Mesothelial cell of epicardium (in vitro differentiated cells): Measurements from ENCODE around the gene RALGAPB. TPM values are rescaled to one million over a fixed set of nuclear protein-coding genes. Genes with fewer than 3 reads are reported as not detected.

ENCODE experiments used
- DNase-seq, 2 experiments: peaks; one replicate each; pipeline ENCODE4 v3.0.0; 2021; ENCODE audit warnings: low spot score in 2 of 2; ENCODE audit not compliant: unreplicated experiment in 2 of 2
- H3K27ac Mint-ChIP-seq: 2 replicates; pipeline ENCODE4 v1.8.0; 2021; ENCODE audit warnings: mixed read lengths
- H3K27me3 Mint-ChIP-seq: 2 replicates; pipeline ENCODE4 v1.8.0; 2021; ENCODE audit warnings: low read depth, mixed read lengths
- H3K36me3 Mint-ChIP-seq: 2 replicates; pipeline ENCODE4 v1.8.0; 2021; ENCODE audit warnings: mixed read lengths
- H3K4me1 Mint-ChIP-seq: 2 replicates; pipeline ENCODE4 v1.8.0; 2021; ENCODE audit warnings: mixed read lengths
- H3K4me3 Mint-ChIP-seq: 2 replicates; pipeline ENCODE4 v1.8.0; 2021; ENCODE audit warnings: mild to moderate bottlenecking, moderate library complexity, mixed read lengths
- H3K9me3 Mint-ChIP-seq: 2 replicates; pipeline ENCODE4 v1.8.0; 2021; ENCODE audit warnings: mixed read lengths
- total RNA-seq: library from RNA; stranded (reverse); gene quantifications from 3 replicates; pipeline ENCODE4 v1.2.1, GENCODE V29; 2021
- TF ChIP-seq, protein P1 (sequence below): fragments of 200-600 bp; sonication (generic); IDR thresholded peaks from one replicate; pipeline ENCODE4 v1.5.0; 2021; ENCODE audit warnings: antibody characterized with exemption; ENCODE audit not compliant: unreplicated experiment

The RALGAPB gene
- total RNA-seq, 1 donor from 2014 or later: 43.5 TPM

DNA sequence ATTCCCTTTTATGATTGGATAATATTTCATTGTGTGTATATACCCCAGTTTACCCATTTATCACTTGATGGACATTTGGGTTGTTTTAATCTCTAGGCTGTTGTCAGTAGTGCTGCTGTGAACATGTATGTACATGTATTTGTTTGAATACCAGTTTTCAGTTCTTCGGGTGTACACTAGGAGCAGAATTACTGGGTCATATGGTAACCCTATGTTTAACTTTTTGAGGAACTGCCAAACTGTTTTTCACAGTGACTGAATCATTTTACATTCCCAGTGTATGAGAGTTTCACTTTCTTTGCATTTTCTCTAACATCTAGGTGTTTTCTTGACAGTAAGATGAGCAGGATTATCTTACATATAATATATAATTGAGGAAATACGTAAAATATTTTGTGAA is 63.7 kb downstream of the RALGAPB start:
- no peaks in the 10 kb centered on the region for H3K4me1 Mint-ChIP-seq
- H3K9me3 Mint-ChIP-seq: peaks cover 9% of the 10 kb centered on the region
- no peaks in the 10 kb centered on the region for H3K27me3 Mint-ChIP-seq
- TF ChIP-seq, protein P1, sequence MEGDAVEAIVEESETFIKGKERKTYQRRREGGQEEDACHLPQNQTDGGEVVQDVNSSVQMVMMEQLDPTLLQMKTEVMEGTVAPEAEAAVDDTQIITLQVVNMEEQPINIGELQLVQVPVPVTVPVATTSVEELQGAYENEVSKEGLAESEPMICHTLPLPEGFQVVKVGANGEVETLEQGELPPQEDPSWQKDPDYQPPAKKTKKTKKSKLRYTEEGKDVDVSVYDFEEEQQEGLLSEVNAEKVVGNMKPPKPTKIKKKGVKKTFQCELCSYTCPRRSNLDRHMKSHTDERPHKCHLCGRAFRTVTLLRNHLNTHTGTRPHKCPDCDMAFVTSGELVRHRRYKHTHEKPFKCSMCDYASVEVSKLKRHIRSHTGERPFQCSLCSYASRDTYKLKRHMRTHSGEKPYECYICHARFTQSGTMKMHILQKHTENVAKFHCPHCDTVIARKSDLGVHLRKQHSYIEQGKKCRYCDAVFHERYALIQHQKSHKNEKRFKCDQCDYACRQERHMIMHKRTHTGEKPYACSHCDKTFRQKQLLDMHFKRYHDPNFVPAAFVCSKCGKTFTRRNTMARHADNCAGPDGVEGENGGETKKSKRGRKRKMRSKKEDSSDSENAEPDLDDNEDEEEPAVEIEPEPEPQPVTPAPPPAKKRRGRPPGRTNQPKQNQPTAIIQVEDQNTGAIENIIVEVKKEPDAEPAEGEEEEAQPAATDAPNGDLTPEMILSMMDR: no peak
- peaks cover 49% of the 10 kb centered on the region for H3K36me3 Mint-ChIP-seq
- DNase-seq: no peak
- no peak overlapping the region for H3K27ac Mint-ChIP-seq
- no peak overlapping the region for H3K4me3 Mint-ChIP-seq

DNA sequence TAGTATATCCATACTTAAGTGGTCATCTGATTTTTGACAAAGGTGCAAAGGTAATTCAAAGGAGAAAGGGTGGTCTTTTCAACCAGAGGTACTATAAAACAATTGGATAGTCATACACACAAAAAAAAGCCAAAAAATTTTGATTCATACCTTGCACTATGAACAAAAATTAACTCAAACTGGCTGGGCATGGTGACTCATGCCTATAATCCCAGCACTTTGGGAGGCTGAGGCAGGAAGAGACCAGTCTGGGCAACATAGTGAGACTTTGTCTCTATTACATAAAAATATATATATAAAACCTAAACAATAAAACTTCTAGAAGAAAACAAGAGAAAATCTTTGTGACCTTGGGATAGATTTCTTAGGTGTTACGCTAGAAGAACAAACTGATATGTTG is 64.5 kb downstream of the RALGAPB start:
- no peak overlapping the region for H3K4me3 Mint-ChIP-seq
- peaks cover 53% of the 10 kb centered on the region for H3K36me3 Mint-ChIP-seq
- no peaks in the 10 kb centered on the region for H3K4me1 Mint-ChIP-seq
- TF ChIP-seq, protein P1: no peak
- DNase-seq: no peak
- no peak overlapping the region for H3K27ac Mint-ChIP-seq
- H3K9me3 Mint-ChIP-seq: peaks cover 9% of the 10 kb centered on the region
- H3K27me3 Mint-ChIP-seq: no peaks in the 10 kb centered on the region

DNA sequence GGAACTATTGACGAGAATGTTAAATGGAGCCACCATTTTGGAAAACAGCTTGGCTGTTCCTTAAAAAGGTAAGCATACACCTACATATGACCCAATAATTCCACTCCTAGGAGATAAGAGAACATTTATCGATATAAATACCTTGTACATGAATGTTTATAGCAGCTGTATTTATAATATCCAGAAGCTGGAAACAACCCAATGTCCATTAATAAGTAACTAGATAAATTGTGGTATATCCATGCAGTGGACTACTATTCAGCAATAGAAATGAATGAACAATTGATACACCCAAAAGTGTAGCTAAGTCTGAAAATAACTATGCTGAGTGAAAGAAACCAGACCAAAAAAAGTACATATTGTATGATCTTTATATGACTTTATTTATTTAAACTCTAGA is 66.1 kb downstream of the RALGAPB start:
- no peaks in the 10 kb centered on the region for H3K27me3 Mint-ChIP-seq
- H3K9me3 Mint-ChIP-seq: peaks cover 9% of the 10 kb centered on the region
- no peak for DNase-seq
- no peaks in the 10 kb centered on the region for H3K4me1 Mint-ChIP-seq
- no peak overlapping the region for H3K27ac Mint-ChIP-seq
- TF ChIP-seq, protein P1: no peak
- H3K36me3 Mint-ChIP-seq: peaks cover 53% of the 10 kb centered on the region
- H3K4me3 Mint-ChIP-seq: no peak overlapping the region

DNA sequence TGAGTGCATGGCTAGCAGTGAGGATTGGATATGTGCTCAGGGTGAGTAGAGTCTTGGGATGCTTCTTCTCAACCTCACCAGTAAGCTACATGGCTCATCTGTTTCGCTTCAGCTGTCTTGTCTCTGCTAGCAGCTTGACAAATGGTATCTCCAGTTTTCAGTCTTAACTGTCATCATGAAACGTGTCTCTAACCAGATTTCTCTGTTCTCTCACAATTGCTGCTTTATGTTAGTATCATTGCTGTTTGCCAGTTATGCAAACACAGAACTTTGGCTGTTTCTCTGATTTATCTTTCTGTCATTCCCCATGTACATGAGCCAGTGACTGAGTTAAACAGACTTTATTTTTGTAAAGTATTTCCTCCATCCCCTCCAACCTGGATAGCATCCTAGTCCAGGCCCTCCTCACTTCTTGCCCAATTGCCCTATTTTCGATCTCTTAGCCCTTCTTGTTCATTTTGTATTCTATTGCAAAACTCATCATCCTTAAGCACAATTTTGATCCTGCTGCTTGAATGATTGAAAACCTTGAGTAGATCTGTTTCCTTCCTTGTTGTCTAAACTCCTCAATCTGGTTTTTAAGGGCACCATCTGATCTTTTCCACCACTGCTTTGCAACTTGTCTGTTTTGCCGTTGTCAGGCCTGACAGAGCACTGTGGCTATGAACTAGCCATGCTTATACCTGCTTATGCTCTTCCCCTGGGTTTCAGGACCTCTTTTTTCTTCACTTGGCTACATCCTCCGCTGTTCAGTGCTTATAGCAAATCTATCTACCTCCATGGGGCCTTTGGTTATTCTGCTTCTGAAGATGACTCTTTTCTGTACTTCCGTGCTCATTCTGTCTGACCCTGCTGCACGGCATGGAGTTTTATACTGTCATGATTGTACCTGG is 70.6 kb downstream of the RALGAPB start:
- Mint-ChIP-seq H3K4me1 (no peaks in the 10 kb centered on the region), H3K27ac (no peak overlapping the region), H3K9me3 (no peaks in the 10 kb centered on the region), H3K4me3 (no peak overlapping the region), H3K27me3 (no peaks in the 10 kb centered on the region), H3K36me3 (peaks cover 44% of the 10 kb centered on the region)
- DNase-seq: no peak
- TF ChIP-seq, protein P1: no peak

DNA sequence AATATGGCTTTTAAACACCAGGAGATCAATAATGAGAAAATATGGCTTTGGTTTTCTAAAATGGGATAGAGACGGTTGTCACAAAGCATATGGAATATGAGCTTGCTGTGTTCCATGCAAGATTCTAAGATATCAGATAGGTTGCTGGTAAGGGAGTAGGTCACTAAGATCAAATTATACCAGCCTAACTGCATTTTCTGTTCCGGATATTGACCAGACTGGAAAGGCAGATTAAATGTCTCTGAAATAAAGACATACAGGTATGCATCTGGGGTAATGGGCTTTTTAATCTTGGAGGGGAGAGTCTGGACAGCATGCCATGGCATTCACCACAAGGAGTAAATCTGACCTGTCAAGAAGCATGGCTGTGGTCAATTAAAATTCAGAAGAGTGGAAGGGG is 73.1 kb downstream of the RALGAPB start:
- Mint-ChIP-seq H3K4me1 (no peaks in the 10 kb centered on the region), H3K9me3 (no peaks in the 10 kb centered on the region), H3K27me3 (no peaks in the 10 kb centered on the region), H3K4me3 (no peak overlapping the region), H3K27ac (no peak overlapping the region), H3K36me3 (peaks cover 44% of the 10 kb centered on the region)
- TF ChIP-seq, protein P1: no peak
- no peak for DNase-seq
